ENCODE measurements around the gene CIAO2B.

Gene CIAO2B

GRCh38 chr16:66919569-66920298, 14.5 kb downstream of the CIAO2B start:
- no peak for DNase-seq (ENCODE audit: low read depth in 2 of 2)

- DNase-seq (ENCODE audit: low read depth in 2 of 2) = no peak
These were observed 15.2 kb downstream of the CIAO2B start, which contains the start of gene CDH16 for GRCh38 chr16:66918803-66919568. Gene CDH16, minus strand, starts transcription at chr16:66918885. Its CDS starts 820 bp downstream, at chr16:66918065.

- DNase-seq (ENCODE audit: low read depth in 2 of 2) = no peak
These were observed 15.8 kb downstream of the CIAO2B start for GRCh38 chr16:66918355-66918754.

- no peak for DNase-seq (ENCODE audit: low read depth in 2 of 2)
These were observed 16.5 kb downstream of the CIAO2B start for GRCh38 chr16:66917741-66918140.

- DNase-seq (ENCODE audit: low read depth in 2 of 2) = no peak
These were observed 17.7 kb downstream of the CIAO2B start for GRCh38 chr16:66916518-66916917.

- no peak for DNase-seq (ENCODE audit: low read depth in 2 of 2)
These were observed 19.2 kb downstream of the CIAO2B start for GRCh38 chr16:66915041-66915440.

GRCh38 chr16:66914541-66914940, 19.7 kb downstream of the CIAO2B start:
- DNase-seq (ENCODE audit: low read depth in 2 of 2) = no peak

GRCh38 chr16:66913711-66914110, 20.5 kb downstream of the CIAO2B start:
- DNase-seq (ENCODE audit: low read depth in 2 of 2) = no peak

GRCh38 chr16:66913081-66913480, 21.1 kb downstream of the CIAO2B start:
- no peak for DNase-seq (ENCODE audit: low read depth in 2 of 2)

GRCh38 chr16:66911801-66912200, 22.4 kb downstream of the CIAO2B start:
- DNase-seq (ENCODE audit: low read depth in 2 of 2) = no peak

- DNase-seq (ENCODE audit: low read depth in 2 of 2) = no peak
These were observed 23.1 kb downstream of the CIAO2B start for GRCh38 chr16:66911112-66911511.

- DNase-seq (ENCODE audit: low read depth in 2 of 2) = no peak
These were observed 23.8 kb downstream of the CIAO2B start for GRCh38 chr16:66910175-66910940.

GRCh38 chr16:66908762-66909559, 25.2 kb downstream of the CIAO2B start:
- no peak for DNase-seq (ENCODE audit: low read depth in 2 of 2)

- DNase-seq (ENCODE audit: low read depth in 2 of 2) = no peak
These were observed 26.1 kb downstream of the CIAO2B start for GRCh38 chr16:66908116-66908515.

- DNase-seq (ENCODE audit: low read depth in 2 of 2) = no peak
These were observed 27.0 kb downstream of the CIAO2B start for GRCh38 chr16:66906916-66907836.

GRCh38 chr16:66905633-66906539, 28.3 kb downstream of the CIAO2B start:
- no peak for DNase-seq (ENCODE audit: low read depth in 2 of 2)

- no peak for DNase-seq (ENCODE audit: low read depth in 2 of 2)
These were observed 29.2 kb downstream of the CIAO2B start for GRCh38 chr16:66904846-66905632.

GRCh38 chr16:66904428-66904845, 29.8 kb downstream of the CIAO2B start:
- no peak for DNase-seq (ENCODE audit: low read depth in 2 of 2)

Data from fibroblast of skin of left biceps (primary cell).